T47D (cell line): Measurements from ENCODE around the gene NEK10.
"Not testable (repeated sequence)": the region's sequence is repeated elsewhere in the genome, so short reads cannot be mapped to it uniquely, and the experiment has no call there.

Source experiments
- DNase-seq, 2 experiments: peaks; one replicate each; pipeline versions ENCODE4 v3.0.0 to v3.0.0-alpha.2; 2011 to 2012; ENCODE audit warnings: low read depth in 1 of 2, low spot score in 1 of 2
- JUND ChIP-seq: IDR thresholded peaks from 2 replicates; pipeline ENCODE4 v1.6.1; 2012; ENCODE audit warnings: low read depth
- in situ Hi-C: cut with HindIII; loops from 2 replicates; pipeline ENCODE4 v1.10.0; 2016; ENCODE audit warnings: low sequenced_read_pairs, low pct_unique_long_range_greater_than_20kb

NEK10 gene

GRCh38 chr3:27345959-27346865, 23.0 kb downstream of the NEK10 start:
- in situ Hi-C loops, result no loop called here
- TF ChIP-seq JUND, result no peak
- DNase-seq, result no peak

- no peak for TF ChIP-seq JUND
- peak in 1 of 2 experiments; percentile 85 for DNase-seq
- in situ Hi-C loops, result no loop called here
Observed at GRCh38 chr3:27345493-27345892, 23.7 kb downstream of the NEK10 start.

DNA sequence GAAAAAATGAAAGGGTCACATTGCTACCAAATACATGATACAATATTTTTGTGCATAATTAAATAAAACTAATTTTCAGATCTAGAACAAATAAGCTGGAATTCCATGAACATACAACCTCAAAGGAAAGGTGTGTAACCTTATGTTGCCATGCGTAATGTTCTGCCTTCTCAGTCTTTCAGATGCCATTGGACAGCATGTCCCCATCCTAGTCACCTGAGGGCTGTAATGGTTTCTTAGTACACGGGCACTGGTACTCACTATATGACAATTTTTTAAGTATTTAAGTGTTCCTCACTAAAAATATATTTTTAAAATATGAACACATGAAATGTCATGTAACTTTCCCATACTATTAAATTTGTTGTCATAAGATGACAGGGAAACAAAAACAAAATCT, 24.1 kb downstream of the NEK10 start:
- in situ Hi-C loops, result no loop called here
- no peak for TF ChIP-seq JUND
- no peak for DNase-seq

- in situ Hi-C loops, result no loop called here
- DNase-seq, result no peak
- no peak for TF ChIP-seq JUND
Observed at GRCh38 chr3:27344192-27344591, 25.0 kb downstream of the NEK10 start.

GRCh38 chr3:27342267-27342666, 26.9 kb downstream of the NEK10 start:
- DNase-seq, result no peak
- in situ Hi-C loops, result no loop called here
- TF ChIP-seq JUND, result no peak

- in situ Hi-C loops, result no loop called here
- TF ChIP-seq JUND, result no peak
- no peak for DNase-seq
Observed at GRCh38 chr3:27340534-27340933, 28.6 kb downstream of the NEK10 start.

DNA sequence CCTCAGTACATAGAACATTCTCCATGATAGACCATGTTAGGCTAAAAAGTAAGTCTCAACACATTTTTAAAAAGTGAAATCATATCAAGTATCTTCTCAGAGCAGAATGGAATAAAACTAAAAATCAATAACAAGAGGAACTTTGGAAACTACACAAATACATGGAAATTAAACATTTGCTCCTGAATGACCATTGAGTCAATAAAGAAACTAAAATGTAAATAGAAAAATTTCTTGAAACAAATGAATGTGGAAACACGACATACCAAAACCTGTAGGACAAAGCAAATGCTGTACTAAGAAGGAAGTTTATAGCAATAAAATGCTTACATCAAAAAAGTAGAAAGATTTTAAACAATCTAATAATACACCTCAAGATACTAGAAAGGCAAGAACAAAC, 33.6 kb downstream of the NEK10 start:
- no peak for DNase-seq
- no peak for TF ChIP-seq JUND
- in situ Hi-C loops, result no loop called here

DNA sequence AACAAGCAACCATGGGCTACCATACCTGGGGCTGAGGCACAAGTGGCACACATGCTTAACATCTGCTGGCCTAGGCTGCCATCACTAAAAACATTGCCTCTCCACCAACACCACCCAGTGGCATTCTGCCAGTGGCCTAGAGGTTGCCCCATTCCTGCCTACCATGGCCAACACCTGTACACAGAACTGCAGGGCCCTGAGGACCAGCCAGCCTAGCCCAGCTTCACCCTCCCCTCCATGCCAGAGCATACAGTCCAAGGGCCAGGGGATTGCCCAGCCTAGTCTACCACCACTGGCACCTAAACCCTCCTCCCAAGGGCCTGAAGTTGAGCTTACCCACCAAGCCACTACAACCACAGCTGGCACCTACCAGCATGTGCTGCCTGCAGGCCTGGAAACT, 35.3 kb downstream of the NEK10 start:
- in situ Hi-C loops, result no loop called here
- TF ChIP-seq JUND, result no peak
- no peak for DNase-seq

- peak in 1 of 2 experiments; percentile 54 for DNase-seq
- in situ Hi-C loops, result not testable (repeated sequence)
Observed at GRCh38 chr3:27328982-27329762, 40.0 kb downstream of the NEK10 start.

- DNase-seq, result peak in 1 of 2 experiments; percentile 68
- no peak for TF ChIP-seq JUND
- in situ Hi-C loops, result no loop called here
Observed at GRCh38 chr3:27326629-27327545, 42.3 kb downstream of the NEK10 start.

DNA sequence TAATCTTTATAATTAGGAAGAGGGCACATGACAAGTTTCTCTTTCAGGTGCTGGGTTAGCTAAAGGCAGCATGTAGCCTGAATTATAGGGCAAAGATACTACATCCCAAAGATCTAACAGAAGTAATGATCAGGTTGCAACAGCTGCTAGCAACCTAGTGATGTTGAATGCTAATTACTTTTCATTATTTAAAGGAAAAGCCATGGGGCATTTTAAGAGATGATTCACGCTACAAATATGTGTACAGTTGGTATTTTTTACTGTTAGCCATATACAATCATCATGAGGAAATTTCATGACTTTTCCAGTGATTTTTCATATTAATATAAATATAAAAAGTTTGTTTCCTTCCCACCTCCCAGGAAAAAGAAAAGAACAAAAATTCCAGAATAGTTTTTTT, 43.0 kb downstream of the NEK10 start:
- in situ Hi-C loops, result no loop called here
- no peak for TF ChIP-seq JUND
- no peak for DNase-seq

DNA sequence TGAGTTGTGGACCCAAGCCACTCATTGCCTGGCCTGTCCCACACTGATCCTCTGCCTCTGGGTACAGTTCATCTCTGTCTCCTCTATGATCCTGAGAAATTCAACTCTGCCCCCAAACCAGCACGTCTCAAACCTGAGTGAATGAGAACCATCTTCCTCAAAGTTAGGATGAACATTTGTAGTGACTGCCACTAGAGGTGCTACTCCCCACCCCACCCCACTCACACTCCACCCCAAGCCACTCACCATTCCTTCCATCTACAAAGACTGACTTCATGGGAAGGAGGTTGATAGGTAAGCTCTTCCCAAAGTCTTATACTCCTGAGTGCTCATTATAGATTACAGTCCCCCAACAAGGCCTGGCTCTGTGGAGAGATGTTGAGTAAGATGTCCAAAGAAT, 43.8 kb downstream of the NEK10 start:
- TF ChIP-seq JUND, result no peak
- peak in 1 of 2 experiments; percentile 62 for DNase-seq
- in situ Hi-C loops, result no loop called here
